Astrocyte (in vitro differentiated cells and primary cell): Measurements from ENCODE around the gene TCF7. TPM values are rescaled to one million over a fixed set of nuclear protein-coding genes. Genes with fewer than 3 reads are reported as not detected.

Experiments used
- DNase-seq: peaks from one replicate; pipeline ENCODE4 v3.0.0-alpha.2; 2010; ENCODE audit warnings: low read depth
- FAIRE-seq: peaks from 2 replicates; lab custom pipeline; 2011; peaks lifted over from hg19 to GRCh38; lab: Jason Lieb, UNC
- H2AFZ ChIP-seq: 2 replicates; pipeline ENCODE4 v1.6.0; 2012; ENCODE audit warnings: low read depth, low read length, inconsistent platforms
- H3K27ac ChIP-seq: 2 replicates; pipeline ENCODE4 v1.5.1; 2011; ENCODE audit warnings: low read depth, low read length, inconsistent platforms
- H3K27me3 ChIP-seq: 2 replicates; pipeline ENCODE4 v1.6.0; 2011; ENCODE audit warnings: low read length, inconsistent platforms; ENCODE audit not compliant: insufficient read depth
- H3K36me3 ChIP-seq: 2 replicates; pipeline ENCODE4 v1.5.1; 2011; ENCODE audit warnings: low read length, inconsistent platforms; ENCODE audit not compliant: insufficient read depth
- H3K4me1 ChIP-seq: 2 replicates; pipeline ENCODE4 v1.5.1; 2011; ENCODE audit warnings: low read length, inconsistent platforms; ENCODE audit not compliant: insufficient read depth
- H3K4me2 ChIP-seq: 2 replicates; pipeline ENCODE4 v1.6.0; 2012; ENCODE audit warnings: low read length, inconsistent platforms
- H3K4me3 ChIP-seq: 2 replicates; pipeline ENCODE4 v1.5.1; 2011; ENCODE audit warnings: low read depth, mild to moderate bottlenecking, low read length, inconsistent platforms; ENCODE audit not compliant: insufficient read depth
- H3K79me2 ChIP-seq: 2 replicates; pipeline ENCODE4 v1.6.0; 2012; ENCODE audit warnings: mild to moderate bottlenecking, low read length, inconsistent platforms; ENCODE audit not compliant: insufficient read depth
- H3K9ac ChIP-seq: 2 replicates; pipeline ENCODE4 v1.6.0; 2012; ENCODE audit warnings: mild to moderate bottlenecking, low read length, inconsistent platforms
- H3K9me3 ChIP-seq: 2 replicates; pipeline ENCODE4 v1.5.1; 2012; ENCODE audit warnings: low read depth, mild to moderate bottlenecking, low read length, inconsistent platforms; ENCODE audit not compliant: insufficient read depth
- H4K20me1 ChIP-seq: 2 replicates; pipeline ENCODE4 v1.6.0; 2012; ENCODE audit warnings: low read length, inconsistent platforms; ENCODE audit not compliant: insufficient read depth
- H3K27ac Mint-ChIP-seq: one replicate; pipeline ENCODE4 v1.8.0; 2021; ENCODE audit warnings: mild to moderate bottlenecking, mixed read lengths; ENCODE audit not compliant: unreplicated experiment
- H3K27me3 Mint-ChIP-seq: one replicate; pipeline ENCODE4 v1.8.0; 2021; ENCODE audit warnings: low read depth, mixed read lengths; ENCODE audit not compliant: unreplicated experiment
- H3K36me3 Mint-ChIP-seq: one replicate; pipeline ENCODE4 v1.8.0; 2021; ENCODE audit warnings: low read depth, mixed read lengths; ENCODE audit not compliant: unreplicated experiment
- H3K4me1 Mint-ChIP-seq: one replicate; pipeline ENCODE4 v1.8.0; 2021; ENCODE audit warnings: low read depth, mixed read lengths; ENCODE audit not compliant: unreplicated experiment
- H3K4me3 Mint-ChIP-seq: one replicate; pipeline ENCODE4 v1.8.0; 2021; ENCODE audit warnings: mild to moderate bottlenecking, moderate library complexity, mixed read lengths; ENCODE audit not compliant: unreplicated experiment
- H3K9me3 Mint-ChIP-seq: one replicate; pipeline ENCODE4 v1.8.0; 2021; ENCODE audit warnings: mild to moderate bottlenecking, mixed read lengths; ENCODE audit not compliant: unreplicated experiment
- CTCF ChIP-seq: IDR thresholded peaks from 2 replicates; pipeline ENCODE4 v1.5.1; 2011; ENCODE audit warnings: low read depth, mild to moderate bottlenecking, inconsistent platforms, low read length, moderate library complexity; ENCODE audit not compliant: insufficient read depth
- EZH2 ChIP-seq: IDR thresholded peaks from 2 replicates; pipeline ENCODE4 v1.6.1; 2012; ENCODE audit warnings: mild to moderate bottlenecking, low read length, inconsistent platforms; ENCODE audit not compliant: insufficient read depth
- total RNA-seq: library from RNA; stranded (reverse); gene quantifications from 2 replicates; pipeline ENCODE4 v1.2.1, GENCODE V29; 2021

The TCF7 gene
- total RNA-seq, 1 donor from 2014 or later, result 2.6 TPM

GRCh38 chr5:134136771-134137170 lies 22.3 kb downstream of the TCF7 start:
- no peak for FAIRE-seq

GRCh38 chr5:134138416-134139376 lies 24.2 kb downstream of the TCF7 start:
- no peak overlapping the region for H3K4me3 Mint-ChIP-seq
- H3K36me3 Mint-ChIP-seq, result peaks cover 12% of the 10 kb centered on the region
- H2AFZ ChIP-seq, result no peak overlapping the region
- peak overlapping the region; percentile 30 for H3K4me2 ChIP-seq
- peak; percentile 45 for DNase-seq
- H3K9me3 ChIP-seq, result no peaks in the 10 kb centered on the region
- H3K9ac ChIP-seq, result peak overlapping the region; percentile 29
- H3K27ac ChIP-seq, result peak overlapping the region; percentile 71
- H3K4me3 ChIP-seq, result no peak overlapping the region
- H3K79me2 ChIP-seq, result peaks cover 41% of the 10 kb centered on the region
- no peak overlapping the region for H3K27ac Mint-ChIP-seq
- H4K20me1 ChIP-seq, result peaks cover 91% of the 10 kb centered on the region
- FAIRE-seq, result no peak
- H3K4me1 ChIP-seq, result peaks cover 18% of the 10 kb centered on the region
- H3K27me3 Mint-ChIP-seq, result no peaks in the 10 kb centered on the region
- H3K36me3 ChIP-seq, result peaks cover 17% of the 10 kb centered on the region
- peaks cover 17% of the 10 kb centered on the region for H3K4me1 Mint-ChIP-seq
- no peaks in the 10 kb centered on the region for H3K27me3 ChIP-seq
- H3K9me3 Mint-ChIP-seq, result no peaks in the 10 kb centered on the region
- TF ChIP-seq EZH2, result no peak
- TF ChIP-seq CTCF, result no peak

More at GRCh38 chr5:134136771-134137170, 22.3 kb downstream of the TCF7 start:
- no peak overlapping the region for H3K4me3 Mint-ChIP-seq
- peaks cover 14% of the 10 kb centered on the region for H3K36me3 Mint-ChIP-seq
- H4K20me1 ChIP-seq, result peaks cover 94% of the 10 kb centered on the region
- H3K27ac ChIP-seq, result no peak overlapping the region
- peaks cover 17% of the 10 kb centered on the region for H3K4me1 Mint-ChIP-seq
- H3K27ac Mint-ChIP-seq, result no peak overlapping the region
- no peak overlapping the region for H3K9ac ChIP-seq
- H3K79me2 ChIP-seq, result peaks cover 42% of the 10 kb centered on the region
- H3K9me3 Mint-ChIP-seq, result no peaks in the 10 kb centered on the region
- H3K9me3 ChIP-seq, result no peaks in the 10 kb centered on the region
- H3K4me2 ChIP-seq, result no peak overlapping the region
- no peak for TF ChIP-seq EZH2
- TF ChIP-seq CTCF, result no peak
- H2AFZ ChIP-seq, result no peak overlapping the region
- no peak overlapping the region for H3K4me3 ChIP-seq
- peaks cover 10% of the 10 kb centered on the region for H3K36me3 ChIP-seq
- no peaks in the 10 kb centered on the region for H3K27me3 Mint-ChIP-seq
- peaks cover 18% of the 10 kb centered on the region for H3K4me1 ChIP-seq
- H3K27me3 ChIP-seq, result no peaks in the 10 kb centered on the region
- no peak for DNase-seq
